Measurements from ENCODE around the gene GBP3. TPM values are rescaled to one million over a fixed set of nuclear protein-coding genes. Genes with fewer than 3 reads are reported as not detected.
"Not testable (repeated sequence)": the region's sequence is repeated elsewhere in the genome, so short reads cannot be mapped to it uniquely, and the experiment has no call there.

Gene GBP3
- total RNA-seq, 1 donor from 2014 or later: 48.9 TPM

- DNase-seq (ENCODE audit: extremely low read depth, low read depth, low spot score): no peak
Measured at GRCh38 chr1:88979749-88980116, 42.9 kb downstream of the GBP3 start.

GRCh38 chr1:88979054-88979748 is 43.5 kb downstream of the GBP3 start:
- no peak for DNase-seq (ENCODE audit: extremely low read depth, low read depth, low spot score)

- no peak for DNase-seq (ENCODE audit: extremely low read depth, low read depth, low spot score)
Measured at GRCh38 chr1:88976235-88976634, 46.4 kb downstream of the GBP3 start.

GRCh38 chr1:88974616-88975172 is 48.0 kb downstream of the GBP3 start:
- DNase-seq (ENCODE audit: extremely low read depth, low read depth, low spot score): not testable (repeated sequence)

GRCh38 chr1:88973520-88974137 is 49.0 kb downstream of the GBP3 start:
- no peak for DNase-seq (ENCODE audit: extremely low read depth, low read depth, low spot score)

- DNase-seq (ENCODE audit: extremely low read depth, low read depth, low spot score): no peak
Measured at GRCh38 chr1:88961647-88962275, 60.9 kb downstream of the GBP3 start.

GRCh38 chr1:88961081-88961480 is 61.6 kb downstream of the GBP3 start:
- no peak for DNase-seq (ENCODE audit: extremely low read depth, low read depth, low spot score)

Other genes with a start within 250 kb of the GBP3 start
- gene GTF2B, start 131.3 kb downstream of the GBP3 start, total RNA-seq: 22.6 and 24.5 TPM in 2 replicates
- 17.3 and 26.5 TPM in 2 replicates for gene KYAT3, start 30.2 kb downstream of the GBP3 start, total RNA-seq
- gene RBMXL1, start 30.2 kb downstream of the GBP3 start, total RNA-seq: 5.0 and 7.4 TPM in 2 replicates
- 24.7 and 60.4 TPM in 2 replicates for gene GBP1, start 42.3 kb upstream of the GBP3 start, total RNA-seq
- gene GBP2, start 103.2 kb upstream of the GBP3 start, total RNA-seq: 49.8 and 52.7 TPM in 2 replicates
- gene GBP7, start 153.1 kb upstream of the GBP3 start, total RNA-seq: not detected in 2 replicates
- 27.0 and 38.0 TPM in 2 replicates for gene GBP4, start 176.1 kb upstream of the GBP3 start, total RNA-seq
- 0.92 and 3.0 TPM in 2 replicates for gene GBP5, start 250.0 kb upstream of the GBP3 start, total RNA-seq